ENCODE data around the gene CACNA1A.

DNA sequence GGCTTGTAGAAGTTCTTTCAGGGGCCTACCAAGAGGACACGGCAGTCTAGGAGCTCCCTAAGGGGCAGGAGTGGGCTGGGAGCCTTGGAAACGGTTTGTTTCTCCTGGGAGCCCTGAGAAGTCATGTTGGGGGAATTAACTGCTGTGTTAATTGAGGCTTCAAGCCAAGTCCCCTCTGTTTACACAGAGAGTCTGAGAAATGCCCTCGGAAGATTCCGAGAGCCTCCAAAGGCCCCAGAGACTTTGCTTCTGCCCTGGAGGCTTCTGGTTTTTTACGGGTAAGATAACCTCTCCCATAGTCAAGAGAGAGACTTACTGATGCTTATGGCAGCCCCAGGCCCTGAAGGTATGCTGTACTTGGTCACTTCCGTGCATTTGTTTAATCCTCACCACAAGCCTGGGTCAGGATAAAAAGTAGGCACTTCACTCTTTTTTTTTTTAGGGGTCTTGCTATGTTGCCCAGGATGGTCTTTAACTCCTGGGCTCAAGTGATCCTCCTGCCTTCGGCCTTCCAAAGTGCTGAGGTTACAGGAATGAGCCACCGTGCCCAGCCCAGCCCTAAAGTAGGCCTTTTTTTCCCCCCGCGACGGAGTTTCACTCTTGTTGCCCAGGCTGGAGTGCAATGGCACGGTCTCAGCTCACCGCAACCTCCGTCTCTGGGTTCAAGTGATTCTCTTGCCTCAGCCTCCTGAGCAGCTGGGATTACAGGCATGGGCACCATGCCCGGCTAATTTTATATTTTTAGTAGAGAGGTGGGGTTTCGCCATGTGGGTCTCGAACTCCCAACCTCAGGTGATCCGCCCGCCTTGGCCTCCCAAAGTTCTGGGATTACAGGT lies 340.9 kb downstream of the CACNA1A start:
- TF ChIP-seq, protein P1, sequence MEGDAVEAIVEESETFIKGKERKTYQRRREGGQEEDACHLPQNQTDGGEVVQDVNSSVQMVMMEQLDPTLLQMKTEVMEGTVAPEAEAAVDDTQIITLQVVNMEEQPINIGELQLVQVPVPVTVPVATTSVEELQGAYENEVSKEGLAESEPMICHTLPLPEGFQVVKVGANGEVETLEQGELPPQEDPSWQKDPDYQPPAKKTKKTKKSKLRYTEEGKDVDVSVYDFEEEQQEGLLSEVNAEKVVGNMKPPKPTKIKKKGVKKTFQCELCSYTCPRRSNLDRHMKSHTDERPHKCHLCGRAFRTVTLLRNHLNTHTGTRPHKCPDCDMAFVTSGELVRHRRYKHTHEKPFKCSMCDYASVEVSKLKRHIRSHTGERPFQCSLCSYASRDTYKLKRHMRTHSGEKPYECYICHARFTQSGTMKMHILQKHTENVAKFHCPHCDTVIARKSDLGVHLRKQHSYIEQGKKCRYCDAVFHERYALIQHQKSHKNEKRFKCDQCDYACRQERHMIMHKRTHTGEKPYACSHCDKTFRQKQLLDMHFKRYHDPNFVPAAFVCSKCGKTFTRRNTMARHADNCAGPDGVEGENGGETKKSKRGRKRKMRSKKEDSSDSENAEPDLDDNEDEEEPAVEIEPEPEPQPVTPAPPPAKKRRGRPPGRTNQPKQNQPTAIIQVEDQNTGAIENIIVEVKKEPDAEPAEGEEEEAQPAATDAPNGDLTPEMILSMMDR (IDR thresholded peaks at IDR 0.05): no peak
- no peak for TF ChIP-seq POLR2A (IDR thresholded peaks at IDR 0.05)

All from body of pancreas (tissue), 4 donors.